ENCODE results near the gene HOXA3. TPM values are rescaled to one million over a fixed set of nuclear protein-coding genes. Genes with fewer than 3 reads are reported as not detected.

Gene HOXA3
- total and polyA plus RNA-seq, 9 of the 15 experiments (the other 6 are each of a cell fraction or from before 2014, with no cell fraction given): 0.04 to 0.13 TPM; not detected in 7

- TF ChIP-seq CEBPZ (IDR thresholded peaks at IDR 0.05; ENCODE audit: borderline replicate concordance, low read depth, low read length) (no peak), MCM2 (IDR thresholded peaks at IDR 0.05; ENCODE audit: low read depth) (no peak), SMAD4 (CRISPR knock-in tag; conservative IDR thresholded peaks at IDR 0.05) (no peak), HINFP (tag; conservative IDR thresholded peaks at IDR 0.05; ENCODE audit: low read depth) (no peak)
These were observed 28.8 kb downstream of the HOXA3 start (continued) for GRCh38 chr7:27123477-27124053.

DNA sequence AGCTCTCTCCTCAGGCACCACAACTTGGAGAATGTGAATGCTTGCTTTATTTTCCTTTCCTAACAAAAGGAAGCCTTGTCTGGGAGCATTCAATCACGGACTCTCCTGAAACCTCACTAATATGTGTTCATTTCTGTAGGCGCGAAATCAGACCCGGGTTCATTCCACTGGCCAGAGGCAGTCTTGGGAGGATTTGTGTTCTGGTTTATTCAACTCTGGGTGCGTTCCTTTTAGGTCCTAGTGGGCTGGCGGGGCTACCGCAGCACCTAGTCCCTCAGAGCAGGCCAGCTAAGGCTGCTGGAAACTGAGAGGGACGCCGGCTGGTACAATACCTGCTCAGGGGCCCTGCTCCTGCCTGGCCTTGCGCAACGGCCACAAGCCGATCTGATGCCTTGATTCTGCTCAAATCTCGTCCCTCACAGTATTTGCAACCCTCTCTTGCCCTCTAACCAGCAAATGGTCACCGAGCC lies 29.3 kb downstream of the HOXA3 start:
- CTCF ChIA-PET (ENCODE audit: low intra/inter-chr PET ratio): no interaction called here
- WGBS (ENCODE audit: insufficient coverage, low coverage, missing lambda C conversion rate): 2% methylated on average over 13 of the region's 14 CpGs
- no TSS peak for BruUV-seq (replicated peaks)
- no peak overlapping the region for H3K27ac ChIP-seq (ENCODE audit: extremely low read depth, low read depth, low read length)
- H3K9ac ChIP-seq (ENCODE audit: insufficient read depth in 1 of 2, low read depth in 2 of 2, low read length in 2 of 2): no peak overlapping the region
- POLR2A ChIA-PET: interaction anchor here (0.6 kb wide), 1 partner anchor 95 kb away, joined by 3 read pairs; no protein-coding TSS in a partner anchor
- H3K4me2 ChIP-seq (ENCODE audit: insufficient read depth, low read length): no peak overlapping the region
- H3K36me3 ChIP-seq (ENCODE audit: control insufficient read depth, insufficient read depth, low read length): no peaks in the 10 kb centered on the region
- H3K4me3 ChIP-seq: no peak overlapping the region
- ATAC-seq (no peak), DNase-seq (ENCODE audit: extremely low read depth in 1 of 4, low spot score in 3 of 4) (no peak), FAIRE-seq (no peak)
- intact Hi-C loops (cut with micrococcal nuclease): no loop called here
- no peaks in the 10 kb centered on the region; the same call in none of the 2 replicates for H4K20me1 ChIP-seq (replicated peaks; ENCODE audit: control insufficient read depth, insufficient read depth, low read length)
- no peak overlapping the region for H2AFZ ChIP-seq (ENCODE audit: low read depth, low read length)
- no peaks in the 10 kb centered on the region for H3K9me3 ChIP-seq (replicated peaks; ENCODE audit: control insufficient read depth, insufficient read depth, low read depth, low read length)
- no peaks in the 10 kb centered on the region for H3K4me1 ChIP-seq (replicated peaks in 1 of 2; ENCODE audit: control insufficient read depth in 2 of 2, insufficient read depth in 2 of 2, low read length in 2 of 2)
- in situ Hi-C loops (cut with MboI): no loop called here
- no peaks in the 10 kb centered on the region for H3K9me1 ChIP-seq (ENCODE audit: control insufficient read depth, insufficient read depth, low read length)
- no peaks in the 10 kb centered on the region for H3K79me2 ChIP-seq (ENCODE audit: control insufficient read depth, insufficient read depth, low read length)
- H3K27me3 ChIP-seq (ENCODE audit: control insufficient read depth in 2 of 2, insufficient read depth in 2 of 2, low read length in 2 of 2): peaks cover 29 to 62% of the 10 kb centered on the region in 2 experiments; a peak in 4 of 5 replicates
- TF ChIP-seq ZHX1 (conservative IDR thresholded peaks at IDR 0.05; ENCODE audit: low read length) (no peak), ILK (tag; IDR thresholded peaks at IDR 0.05; ENCODE audit: borderline replicate concordance, low read depth) (no peak), RFX7 (CRISPR knock-in tag; IDR thresholded peaks at IDR 0.05) (no peak), NELFE (IDR thresholded peaks at IDR 0.05; ENCODE audit: insufficient read depth, insufficient read length) (no peak), CTCFL (IDR thresholded peaks at IDR 0.05; ENCODE audit: borderline replicate concordance, insufficient read depth, low read depth, low read length, poor library complexity, severe bottlenecking) (no peak)

All from K562 (cell line).